Aorta (tissue), 5 donors: Measurements from ENCODE around the gene ZNF277. TPM values are rescaled to one million over a fixed set of nuclear protein-coding genes. Genes with fewer than 3 reads are reported as not detected.

Experiments used
- ATAC-seq: fragments of 200-7000 bp; cut with Tn5 transposase; one replicate; pipeline ENCODE4 v1.9.1; 2022; ENCODE audit warnings: moderate library complexity; ENCODE audit not compliant: low FRiP score
- DNase-seq, 2 donors: peaks; one replicate each; pipeline ENCODE4 v3.0.0-alpha.2; 2020
- H3K27ac ChIP-seq, 2 donors: one replicate each; pipeline ENCODE4 v1.5.1; 2013; ENCODE audit warnings: low read length in 2 of 2, mild to moderate bottlenecking in 2 of 2, moderate library complexity in 2 of 2, control low read depth in 1 of 2, inconsistent platforms in 1 of 2, low read depth in 1 of 2
- H3K27me3 ChIP-seq, 2 donors: one replicate each; pipeline ENCODE4 v1.6.1; 2013; ENCODE audit warnings: control low read depth in 1 of 2, low read length in 1 of 2, mild to moderate bottlenecking in 1 of 2, moderate library complexity in 1 of 2; ENCODE audit not compliant: insufficient read depth in 2 of 2, control insufficient read depth in 1 of 2
- H3K36me3 ChIP-seq, 2 donors: one replicate each; pipeline ENCODE4 v1.6.1; 2013; ENCODE audit warnings: control low read depth in 1 of 2, low read length in 1 of 2, mild to moderate bottlenecking in 1 of 2; ENCODE audit not compliant: insufficient read depth in 2 of 2, control insufficient read depth in 1 of 2
- H3K4me1 ChIP-seq, 2 donors: one replicate each; pipeline ENCODE4 v1.6.1; 2013; ENCODE audit warnings: low read length in 2 of 2, control low read depth in 1 of 2, mild to moderate bottlenecking in 1 of 2, moderate library complexity in 1 of 2; ENCODE audit not compliant: insufficient read depth in 2 of 2, control insufficient read depth in 1 of 2
- H3K4me3 ChIP-seq, 2 donors: one replicate each; pipeline ENCODE4 v1.5.1; 2013; ENCODE audit warnings: low read length in 2 of 2, control low read depth in 1 of 2, mild to moderate bottlenecking in 1 of 2
- H3K9me3 ChIP-seq: one replicate; pipeline ENCODE4 v1.6.1; 2013; ENCODE audit warnings: mild to moderate bottlenecking, low read length; ENCODE audit not compliant: control insufficient read depth
- WGBS, 2 donors: extraction: QIAGEN DNeasy Blood & Tissue Kit; methylation state at CpG; one replicate each; pipeline ENCODE4 v1.1.7; 2013; 5-methylcytosine and 5-hydroxymethylcytosine counted together
- intact Hi-C, 2 donors: fragments of 100-400 bp; cut with DNase I; formaldehyde crosslinking; loops; one replicate each; pipeline versions ENCODE4 v1.14.2 to v1.15.0; 2022
- polyA plus RNA-seq, 2 donors: library from polyadenylated mRNA; stranded (reverse); fragments of 200-250 nt; gene quantifications; one replicate each; pipeline ENCODE4 v1.2.3, GENCODE V29; 2013
- total RNA-seq, 2 donors: library from RNA; stranded (reverse); fragmentation: NEBNext Ultra II Directional; extraction: Animal tissue kit (Norgen Biotek cat#: 25700); gene quantifications; one replicate each; pipeline ENCODE4 v1.2.1, GENCODE V29; 2021
- donor health status: healthy with polysubstance abuse.
- donor health status: Bipolar disorder and iron deficiency.
- donor health status: DM: no; HTN: no; CAD: no.
- donor health status: DM: no; HTN: no; CAD: no.
- donor health status: DM: yes; HTN: yes; CAD: no.

Gene ZNF277
- total and polyA plus RNA-seq, 4 donors, result 17.8 to 41.6 (median 21.0) TPM

DNA sequence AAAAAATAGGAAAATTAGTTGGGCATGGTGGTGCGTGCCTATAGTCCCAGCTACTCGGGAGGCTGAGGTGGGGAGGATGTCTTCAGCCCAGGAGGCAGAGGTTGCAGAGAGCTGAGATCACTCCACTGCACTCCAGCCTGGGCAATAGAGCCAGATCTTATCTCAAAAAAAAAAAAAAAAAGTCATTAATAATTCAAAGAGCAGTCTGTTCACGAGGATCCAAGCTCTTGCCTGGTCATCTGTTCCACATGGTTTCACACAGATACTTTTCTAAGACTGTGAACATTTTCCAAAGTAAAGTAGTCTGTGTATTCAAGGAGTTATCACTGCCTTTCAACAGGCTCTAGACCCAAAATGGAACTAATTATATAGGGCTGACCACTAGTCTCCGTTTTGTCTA lies 86.9 kb downstream of the ZNF277 start:
- Histone ChIP-seq H3K27ac (no peak overlapping the region), H3K4me3 (no peak overlapping the region), H3K4me1 (peaks cover 0 to 1% of the 10 kb centered on the region in 2 donors), H3K27me3 (no peaks in the 10 kb centered on the region), H3K9me3 (no peaks in the 10 kb centered on the region), H3K36me3 (peaks cover 0 to 3% of the 10 kb centered on the region in 2 donors)
- intact Hi-C loops, result no loop called here
- DNase-seq, result no peak
- no peak for ATAC-seq
- WGBS, 2 donors, result 67 to 70% methylated on average over 4 of the region's 4 CpGs

DNA sequence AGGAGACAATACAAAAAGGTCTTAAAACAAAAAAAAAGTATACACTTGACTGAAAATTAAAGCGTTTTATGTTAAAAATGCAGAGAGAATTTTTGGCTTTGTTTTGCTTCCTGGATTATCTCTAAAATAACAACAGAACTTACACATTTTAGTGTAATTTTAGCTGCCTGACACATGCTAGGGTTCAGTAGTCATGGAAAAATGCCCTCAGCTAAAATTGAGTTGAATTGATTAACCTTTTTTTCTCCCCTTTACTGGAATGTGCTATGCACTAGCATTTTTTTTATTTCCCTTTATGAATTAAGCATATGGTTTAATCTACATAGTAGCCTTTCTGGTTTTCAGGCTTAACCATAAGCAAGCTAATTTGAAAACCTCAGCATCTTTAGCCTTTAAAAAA lies 89.9 kb downstream of the ZNF277 start:
- no peak overlapping the region for H3K4me3 ChIP-seq
- intact Hi-C loops, result no loop called here
- 0 to 9% methylated on average over 1 of the region's 1 CpG for whole genome bisulfite sequencing, 2 donors
- H3K4me1 ChIP-seq, result peaks cover 0 to 1% of the 10 kb centered on the region in 2 donors
- DNase-seq, result no peak
- no peak overlapping the region for H3K27ac ChIP-seq
- no peak for ATAC-seq
- H3K27me3 ChIP-seq, result no peaks in the 10 kb centered on the region
- H3K9me3 ChIP-seq, result no peaks in the 10 kb centered on the region
- H3K36me3 ChIP-seq, result peaks cover 0 to 3% of the 10 kb centered on the region in 2 donors

DNA sequence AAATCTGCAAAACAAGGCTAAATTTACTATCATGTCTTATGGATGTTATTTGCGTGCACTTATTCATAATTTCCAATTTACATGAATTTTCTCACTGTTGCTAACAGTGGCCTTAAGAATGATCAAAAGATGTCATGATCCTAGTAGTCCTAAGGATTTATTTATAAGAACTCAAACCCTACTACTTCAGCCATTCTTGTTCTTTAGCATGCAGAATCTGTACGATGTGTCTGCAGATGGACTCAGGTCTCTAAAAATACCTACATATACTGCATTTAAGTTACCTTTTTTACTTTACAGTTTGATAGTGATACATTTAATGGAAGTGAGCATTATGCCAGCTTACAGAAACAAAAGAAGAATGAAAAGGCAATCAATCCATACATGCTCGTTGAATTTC lies 91.2 kb downstream of the ZNF277 start:
- Histone ChIP-seq H3K27me3 (no peaks in the 10 kb centered on the region), H3K9me3 (no peaks in the 10 kb centered on the region), H3K27ac (no peak overlapping the region), H3K4me3 (no peak overlapping the region), H3K36me3 (peaks cover 0 to 3% of the 10 kb centered on the region in 2 donors), H3K4me1 (peaks cover 0 to 1% of the 10 kb centered on the region in 2 donors)
- no peak for ATAC-seq
- WGBS, 2 donors, result 98% methylated on average over 3 of the region's 3 CpGs
- intact Hi-C loops, result no loop called here
- DNase-seq, result no peak

DNA sequence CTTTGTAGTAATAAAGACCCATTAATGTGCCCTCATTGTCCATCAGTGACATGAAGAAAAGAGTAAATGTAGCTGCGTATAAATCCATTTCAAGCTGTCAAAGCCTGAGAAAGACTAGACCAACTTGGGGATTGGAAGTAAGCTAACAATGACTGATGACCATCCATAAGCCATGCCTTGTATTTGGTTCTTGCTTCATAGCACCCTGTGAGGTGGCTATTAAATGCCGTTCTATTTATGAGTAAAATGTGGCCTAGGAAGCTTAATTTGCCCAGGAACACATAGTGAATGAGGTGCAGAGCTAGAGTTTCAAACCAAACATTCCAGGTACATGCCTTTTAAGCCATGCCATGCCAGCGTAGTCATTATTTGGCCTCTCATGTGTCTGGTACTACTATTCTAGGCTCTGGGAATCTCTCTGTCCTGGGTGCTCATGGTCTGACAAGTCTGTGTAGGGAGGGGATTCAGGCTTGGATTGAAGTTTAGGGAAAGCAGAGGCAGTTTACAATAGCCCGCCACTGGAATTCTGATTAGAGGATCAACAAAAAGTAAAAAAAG lies 92.1 kb downstream of the ZNF277 start:
- no peak for DNase-seq
- H3K4me3 ChIP-seq, result no peak overlapping the region
- no peaks in the 10 kb centered on the region for H3K9me3 ChIP-seq
- H3K27ac ChIP-seq, result no peak overlapping the region
- intact Hi-C loops, result no loop called here
- H3K4me1 ChIP-seq, result peaks cover 0 to 1% of the 10 kb centered on the region in 2 donors
- 95 to 97% methylated on average over 4 of the region's 4 CpGs for WGBS, 2 donors
- peaks cover 0 to 3% of the 10 kb centered on the region in 2 donors for H3K36me3 ChIP-seq
- no peaks in the 10 kb centered on the region for H3K27me3 ChIP-seq
- ATAC-seq, result no peak

GRCh38 chr7:112300072-112300471 lies 93.6 kb downstream of the ZNF277 start:
- DNase-seq (no peak), ATAC-seq (no peak)
- Histone ChIP-seq H3K36me3 (peaks cover 0 to 3% of the 10 kb centered on the region in 2 donors), H3K4me3 (no peak overlapping the region), H3K27me3 (no peaks in the 10 kb centered on the region), H3K9me3 (no peaks in the 10 kb centered on the region), H3K27ac (no peak overlapping the region), H3K4me1 (peaks cover 0 to 1% of the 10 kb centered on the region in 2 donors)
- intact Hi-C loops, result no loop called here
- WGBS, 2 donors, result 97 to 98% methylated on average over 2 of the region's 2 CpGs

DNA sequence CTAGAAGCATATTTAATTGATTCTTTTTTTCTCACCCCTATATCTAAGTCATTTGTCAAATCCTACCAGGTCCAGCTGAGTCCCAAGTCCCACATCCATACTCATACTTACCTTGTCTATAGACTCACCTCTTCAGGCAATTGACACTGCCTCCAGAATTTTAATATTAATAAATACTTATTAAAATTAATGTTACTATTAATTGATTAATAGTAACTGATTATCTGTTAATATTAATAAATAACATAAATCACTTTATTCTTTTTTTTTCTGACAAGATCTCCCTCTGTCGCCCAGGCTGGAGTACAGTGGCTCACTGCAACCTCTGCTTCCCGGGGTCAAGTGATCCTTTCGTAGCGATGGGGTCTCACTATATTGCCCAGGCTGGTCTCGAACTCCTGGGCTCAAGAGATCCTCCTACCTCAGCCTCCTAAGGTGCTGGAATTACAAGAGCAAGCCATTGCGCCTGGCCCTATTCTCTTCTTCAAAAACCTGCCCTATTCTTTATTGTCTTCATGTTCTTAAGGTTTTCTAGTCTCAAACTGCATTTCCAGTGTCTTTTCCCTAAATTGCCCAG lies 94.4 kb downstream of the ZNF277 start:
- Histone ChIP-seq H3K27ac (no peak overlapping the region), H3K9me3 (no peaks in the 10 kb centered on the region), H3K27me3 (no peaks in the 10 kb centered on the region), H3K4me3 (no peak overlapping the region), H3K4me1 (peaks cover 0 to 1% of the 10 kb centered on the region in 2 donors), H3K36me3 (peaks cover 0 to 3% of the 10 kb centered on the region in 2 donors)
- ATAC-seq (no peak), DNase-seq (no peak)
- intact Hi-C loops, result no loop called here
- WGBS, 2 donors, result 97 to 98% methylated on average over 6 of the region's 6 CpGs

GRCh38 chr7:112302566-112302965 lies 96.1 kb downstream of the ZNF277 start:
- no peak for DNase-seq
- H3K36me3 ChIP-seq, result peaks cover 0 to 3% of the 10 kb centered on the region in 2 donors
- intact Hi-C loops, result no loop called here
- H3K4me3 ChIP-seq, result no peak overlapping the region
- H3K9me3 ChIP-seq, result no peaks in the 10 kb centered on the region
- 86 to 87% methylated on average over 2 of the region's 2 CpGs for WGBS, 2 donors
- no peak for ATAC-seq
- peaks cover 0 to 1% of the 10 kb centered on the region in 2 donors for H3K4me1 ChIP-seq
- no peaks in the 10 kb centered on the region for H3K27me3 ChIP-seq
- no peak overlapping the region for H3K27ac ChIP-seq

GRCh38 chr7:112306903-112307302 lies 100.4 kb downstream of the ZNF277 start:
- WGBS, 2 donors, result 93 to 96% methylated on average over 2 of the region's 2 CpGs
- Histone ChIP-seq H3K27ac (no peak overlapping the region), H3K9me3 (no peaks in the 10 kb centered on the region), H3K4me3 (no peak overlapping the region), H3K36me3 (no peaks in the 10 kb centered on the region), H3K4me1 (no peaks in the 10 kb centered on the region), H3K27me3 (no peaks in the 10 kb centered on the region)
- intact Hi-C loops, result no loop called here
- DNase-seq (no peak), ATAC-seq (no peak)

DNA sequence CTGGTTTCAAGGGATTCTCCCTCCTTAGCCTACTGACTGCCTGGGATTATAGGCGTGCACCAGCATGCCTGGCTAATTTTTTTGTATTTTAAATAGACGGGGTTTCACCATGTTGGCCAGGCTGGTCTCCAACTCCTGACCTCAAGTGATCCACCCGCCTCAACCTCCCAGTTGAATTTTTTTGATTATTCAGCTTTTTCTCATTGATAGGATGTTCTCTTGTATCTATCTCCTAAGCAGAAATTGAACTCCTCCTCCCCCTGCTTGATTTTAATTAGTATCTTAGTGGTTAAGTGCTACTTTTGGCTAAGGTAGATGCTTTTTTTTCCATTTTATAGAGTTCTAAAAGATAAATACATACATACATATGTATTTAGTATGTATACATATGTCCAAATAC lies 101.0 kb downstream of the ZNF277 start:
- Histone ChIP-seq H3K4me3 (no peak overlapping the region), H3K27ac (no peak overlapping the region), H3K9me3 (no peaks in the 10 kb centered on the region), H3K27me3 (no peaks in the 10 kb centered on the region), H3K4me1 (no peaks in the 10 kb centered on the region), H3K36me3 (no peaks in the 10 kb centered on the region)
- DNase-seq (no peak), ATAC-seq (no peak)
- intact Hi-C loops, result no loop called here
- 96 to 97% methylated on average over 3 of the region's 3 CpGs for WGBS, 2 donors
